Stimulated activated memory B cell treated with anti-CD40 and anti-IgM and Interleukin-4, amounts not matched to agents 10 μg/mL and 1 μg/mL and 100 μg/mL, for 72 hours (primary cell): ENCODE data around the gene GATA2.

Source experiments
- ATAC-seq: fragments of 150-1000 bp; cut with Tn5 transposase; 2 replicates; pipeline ENCODE4 v1.10.0; 2021
- H3K27ac Mint-ChIP-seq: one replicate; pipeline ENCODE4 v1.8.0; 2022; ENCODE audit warnings: mild to moderate bottlenecking, mixed read lengths
- H3K27me3 Mint-ChIP-seq: one replicate; pipeline ENCODE4 v1.8.0; 2022; ENCODE audit warnings: mixed read lengths
- H3K36me3 Mint-ChIP-seq: one replicate; pipeline ENCODE4 v1.8.0; 2022; ENCODE audit warnings: mixed read lengths
- H3K4me1 Mint-ChIP-seq: one replicate; pipeline ENCODE4 v1.8.0; 2022; ENCODE audit warnings: mixed read lengths
- H3K4me3 Mint-ChIP-seq: one replicate; pipeline ENCODE4 v1.8.0; 2022; ENCODE audit warnings: mild to moderate bottlenecking, moderate library complexity, mixed read lengths
- H3K9me3 Mint-ChIP-seq: one replicate; pipeline ENCODE4 v1.8.0; 2022; ENCODE audit warnings: mixed read lengths

Gene GATA2

DNA sequence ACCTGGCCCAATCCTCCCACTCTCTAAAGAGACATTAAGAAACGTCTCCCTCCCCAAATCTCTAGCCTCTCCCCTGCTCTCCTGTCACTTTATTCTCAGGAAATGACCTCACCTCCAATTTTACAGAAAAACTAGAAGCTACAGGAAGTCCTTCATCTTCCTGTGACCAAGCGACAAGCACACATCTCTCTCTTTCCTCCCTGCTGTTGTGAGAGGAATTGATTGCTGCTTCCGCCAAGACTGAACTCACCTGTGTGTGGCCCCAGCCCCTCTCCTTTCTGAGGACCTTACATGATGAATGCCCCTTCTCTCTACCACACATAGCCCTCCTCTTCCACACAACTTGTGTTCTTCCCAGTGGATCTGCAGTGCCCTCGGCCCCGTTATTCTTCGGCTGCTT, 44.5 kb downstream of the GATA2 start:
- Mint-ChIP-seq H3K9me3 (peaks cover 21% of the 10 kb centered on the region), H3K27ac (no peak overlapping the region), H3K4me3 (no peak overlapping the region), H3K36me3 (no peaks in the 10 kb centered on the region), H3K27me3 (peaks cover 30% of the 10 kb centered on the region), H3K4me1 (peaks cover 12% of the 10 kb centered on the region)
- ATAC-seq: no peak

DNA sequence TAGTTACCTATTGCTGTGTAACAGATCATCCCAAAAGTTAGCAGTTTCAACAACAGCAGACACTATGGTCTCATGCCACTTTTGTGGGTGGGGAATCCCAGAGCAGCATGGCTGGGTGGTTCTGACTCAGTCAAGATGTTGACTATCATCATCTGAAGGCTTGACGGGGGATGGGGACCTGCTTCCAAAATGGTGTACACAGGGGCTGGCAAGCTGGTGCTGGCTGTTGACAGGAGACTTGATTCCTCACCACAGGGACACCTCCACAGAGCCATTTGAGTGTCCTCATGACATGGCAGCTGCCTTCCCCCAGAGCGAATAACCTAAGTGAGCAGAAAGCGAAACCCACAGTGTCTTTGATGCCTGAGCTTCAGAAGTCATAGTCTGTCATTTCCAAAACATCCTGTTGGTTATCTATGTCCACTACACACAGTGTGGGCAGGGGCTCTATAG, 45.4 kb downstream of the GATA2 start:
- peaks cover 30% of the 10 kb centered on the region for H3K27me3 Mint-ChIP-seq
- peaks cover 12% of the 10 kb centered on the region for H3K4me1 Mint-ChIP-seq
- H3K36me3 Mint-ChIP-seq: no peaks in the 10 kb centered on the region
- no peak overlapping the region for H3K4me3 Mint-ChIP-seq
- no peak overlapping the region for H3K27ac Mint-ChIP-seq
- ATAC-seq: peak; percentile 57
- peaks cover 21% of the 10 kb centered on the region for H3K9me3 Mint-ChIP-seq

DNA sequence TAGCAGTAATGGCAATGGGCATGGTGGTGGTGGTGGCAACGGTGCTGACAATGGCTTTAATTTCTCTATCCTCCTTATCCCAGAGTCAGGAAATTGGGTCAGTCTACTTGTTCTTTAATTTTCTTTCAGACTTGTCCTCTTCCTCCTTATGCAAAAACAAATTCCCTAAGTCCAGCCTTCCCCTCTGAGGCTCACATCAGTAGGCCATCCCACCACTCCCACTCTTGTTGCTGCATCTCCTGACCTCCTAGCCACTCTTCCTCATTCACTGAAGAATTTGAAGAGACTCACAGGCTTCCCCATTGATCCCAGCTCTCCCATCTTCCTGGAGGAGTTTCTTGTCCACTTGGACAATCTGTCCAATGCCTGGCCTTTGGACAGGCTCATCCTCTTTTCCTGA, 46.2 kb downstream of the GATA2 start:
- Mint-ChIP-seq H3K4me3 (no peak overlapping the region), H3K4me1 (peaks cover 12% of the 10 kb centered on the region), H3K36me3 (no peaks in the 10 kb centered on the region), H3K9me3 (peaks cover 21% of the 10 kb centered on the region), H3K27ac (no peak overlapping the region), H3K27me3 (peaks cover 23% of the 10 kb centered on the region)
- no peak for ATAC-seq

DNA sequence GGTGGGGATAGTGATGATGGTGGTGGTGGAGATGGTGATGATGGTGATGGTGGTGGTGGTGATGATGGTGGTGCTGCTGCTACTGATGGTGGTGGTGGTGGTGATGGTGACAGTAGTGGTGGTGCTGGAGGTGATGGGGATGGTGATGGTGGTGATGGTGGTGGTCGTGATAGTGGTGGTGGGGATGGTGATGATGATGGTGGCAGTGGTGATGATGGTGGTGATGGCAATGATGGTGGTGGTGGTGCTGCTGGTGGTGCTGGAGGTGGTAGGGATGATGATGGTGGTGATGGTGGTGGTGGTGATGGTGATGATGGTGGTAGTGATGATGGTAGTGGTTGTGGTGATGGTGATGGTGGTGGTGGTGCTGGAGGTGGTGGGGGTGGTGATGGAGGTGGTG, 47.6 kb downstream of the GATA2 start:
- peaks cover 11% of the 10 kb centered on the region for H3K27me3 Mint-ChIP-seq
- peaks cover 12% of the 10 kb centered on the region for H3K4me1 Mint-ChIP-seq
- no peaks in the 10 kb centered on the region for H3K36me3 Mint-ChIP-seq
- H3K9me3 Mint-ChIP-seq: peaks cover 21% of the 10 kb centered on the region
- ATAC-seq: no peak
- no peak overlapping the region for H3K4me3 Mint-ChIP-seq
- no peak overlapping the region for H3K27ac Mint-ChIP-seq

DNA sequence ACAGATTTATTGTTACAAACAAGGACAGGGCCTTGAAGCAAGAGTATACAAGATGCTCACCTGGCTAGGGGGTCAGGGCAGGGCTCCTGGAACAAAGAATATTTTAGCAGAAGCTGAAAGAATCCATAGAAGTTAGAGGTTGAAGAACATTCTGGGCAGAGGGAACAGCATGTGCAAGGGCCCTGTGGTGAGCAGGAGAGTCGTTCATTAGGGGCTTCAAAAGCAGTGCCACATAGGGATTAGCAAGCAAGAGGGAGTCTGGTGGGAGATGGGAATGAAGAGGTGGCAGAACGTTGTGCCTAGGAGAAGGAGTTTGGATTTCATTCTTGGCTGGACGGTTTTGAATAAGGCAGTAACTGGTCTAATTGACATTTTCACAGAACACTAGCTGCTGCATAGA, 49.2 kb downstream of the GATA2 start:
- peaks cover 18% of the 10 kb centered on the region for H3K27me3 Mint-ChIP-seq
- ATAC-seq: no peak
- peaks cover 10% of the 10 kb centered on the region for H3K4me1 Mint-ChIP-seq
- no peaks in the 10 kb centered on the region for H3K36me3 Mint-ChIP-seq
- H3K27ac Mint-ChIP-seq: no peak overlapping the region
- no peak overlapping the region for H3K4me3 Mint-ChIP-seq
- peaks cover 24% of the 10 kb centered on the region for H3K9me3 Mint-ChIP-seq

DNA sequence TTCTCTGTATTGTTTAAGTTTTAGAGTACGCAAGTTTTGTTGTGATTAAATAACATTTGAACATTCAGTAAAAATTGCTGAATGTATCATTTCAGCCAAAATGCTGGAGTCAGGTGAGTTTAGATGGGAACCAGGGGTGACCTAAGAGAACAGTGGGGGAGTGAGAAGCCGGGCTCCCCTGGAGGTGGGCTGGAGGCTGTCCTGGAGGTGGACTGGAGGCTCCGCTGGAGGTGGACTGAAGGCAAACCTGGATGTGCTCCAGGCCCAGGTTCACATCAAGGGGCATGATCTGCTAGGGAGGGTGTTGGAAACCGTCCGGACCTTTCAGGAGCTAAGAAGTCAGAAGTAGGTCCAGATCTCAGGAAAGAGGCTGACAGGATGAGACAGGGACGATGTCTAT, 50.1 kb downstream of the GATA2 start:
- peaks cover 5% of the 10 kb centered on the region for H3K4me1 Mint-ChIP-seq
- peaks cover 24% of the 10 kb centered on the region for H3K27me3 Mint-ChIP-seq
- no peak overlapping the region for H3K27ac Mint-ChIP-seq
- H3K9me3 Mint-ChIP-seq: peaks cover 24% of the 10 kb centered on the region
- H3K36me3 Mint-ChIP-seq: no peaks in the 10 kb centered on the region
- H3K4me3 Mint-ChIP-seq: no peak overlapping the region
- no peak for ATAC-seq

DNA sequence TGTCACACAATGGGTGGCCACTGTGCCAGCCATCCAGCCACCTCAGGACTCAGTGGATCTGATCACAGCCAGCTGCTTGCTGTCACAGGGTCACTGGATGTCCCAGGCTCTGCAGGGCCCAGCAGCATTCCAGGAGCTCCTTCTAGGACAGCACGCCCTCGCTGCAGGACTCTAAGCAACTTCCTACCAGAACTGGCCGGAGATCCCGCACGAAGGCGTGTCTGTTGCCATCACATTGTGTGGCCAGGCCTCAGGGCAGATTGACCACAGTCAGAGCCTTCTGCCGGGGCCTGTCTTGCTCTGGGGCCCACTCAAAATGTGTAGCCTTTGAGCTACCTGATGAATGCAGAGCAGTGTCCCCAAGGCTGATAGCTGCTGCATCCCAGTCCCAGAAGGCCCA, 50.9 kb downstream of the GATA2 start:
- H3K4me3 Mint-ChIP-seq: no peak overlapping the region
- peaks cover 21% of the 10 kb centered on the region for H3K9me3 Mint-ChIP-seq
- H3K27ac Mint-ChIP-seq: no peak overlapping the region
- H3K27me3 Mint-ChIP-seq: peaks cover 24% of the 10 kb centered on the region
- no peaks in the 10 kb centered on the region for H3K36me3 Mint-ChIP-seq
- peaks cover under 1% of the 10 kb centered on the region for H3K4me1 Mint-ChIP-seq
- ATAC-seq: no peak

DNA sequence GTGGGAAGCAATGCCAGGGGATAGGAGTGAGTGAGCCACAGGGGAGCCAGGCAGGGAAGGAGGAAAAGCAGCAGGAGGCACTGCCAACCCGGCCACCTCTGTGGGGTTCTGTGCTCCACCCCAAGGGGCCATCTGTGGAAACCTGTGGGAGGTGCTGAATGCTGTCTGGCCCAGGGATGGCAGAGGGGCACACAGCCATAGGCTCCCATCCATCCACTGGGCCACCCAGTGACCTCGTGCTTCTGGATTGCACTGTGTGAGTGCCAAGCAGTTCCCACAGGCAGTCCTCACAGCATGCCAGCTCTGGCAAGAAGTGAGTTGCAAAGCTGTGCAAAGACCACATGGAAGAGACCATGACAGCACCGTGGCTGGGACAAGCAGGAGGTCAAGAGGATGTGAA, 53.8 kb downstream of the GATA2 start:
- ATAC-seq: no peak
- Mint-ChIP-seq H3K27me3 (peaks cover 24% of the 10 kb centered on the region), H3K4me1 (no peaks in the 10 kb centered on the region), H3K4me3 (no peak overlapping the region), H3K9me3 (peaks cover 3% of the 10 kb centered on the region), H3K27ac (no peak overlapping the region), H3K36me3 (no peaks in the 10 kb centered on the region)

DNA sequence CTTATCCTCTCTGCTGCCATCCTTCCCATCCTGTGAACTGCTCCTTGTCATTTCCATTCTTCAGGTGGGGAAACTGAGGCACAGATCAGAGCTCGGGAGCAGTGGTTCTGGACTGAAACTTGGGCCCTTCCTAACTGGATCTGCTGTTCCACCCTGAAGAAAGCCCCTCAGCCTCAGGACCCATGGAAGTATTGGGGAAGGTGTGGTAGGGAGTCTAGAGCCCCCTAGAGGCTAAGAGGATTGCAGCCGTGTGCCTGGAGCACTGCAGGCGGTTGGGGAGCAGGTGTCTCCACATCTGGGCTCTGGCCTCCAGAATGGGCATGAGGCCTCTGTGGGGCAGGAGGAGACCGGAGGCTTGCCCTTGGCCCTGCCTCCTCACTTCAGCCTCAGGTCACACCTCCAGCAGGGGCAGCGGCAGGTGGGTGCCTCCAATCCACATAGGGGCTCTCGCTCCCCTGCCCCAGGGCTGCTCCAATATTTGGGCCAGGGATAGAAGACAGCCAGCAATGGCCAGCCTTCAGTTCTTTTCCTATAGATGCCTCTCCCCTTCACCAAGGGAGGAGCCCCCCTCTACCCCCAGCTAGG, 54.4 kb downstream of the GATA2 start:
- H3K4me1 Mint-ChIP-seq: no peaks in the 10 kb centered on the region
- H3K36me3 Mint-ChIP-seq: no peaks in the 10 kb centered on the region
- H3K4me3 Mint-ChIP-seq: no peak overlapping the region
- peaks cover 29% of the 10 kb centered on the region for H3K27me3 Mint-ChIP-seq
- no peak overlapping the region for H3K27ac Mint-ChIP-seq
- H3K9me3 Mint-ChIP-seq: peaks cover 3% of the 10 kb centered on the region
- ATAC-seq: no peak

DNA sequence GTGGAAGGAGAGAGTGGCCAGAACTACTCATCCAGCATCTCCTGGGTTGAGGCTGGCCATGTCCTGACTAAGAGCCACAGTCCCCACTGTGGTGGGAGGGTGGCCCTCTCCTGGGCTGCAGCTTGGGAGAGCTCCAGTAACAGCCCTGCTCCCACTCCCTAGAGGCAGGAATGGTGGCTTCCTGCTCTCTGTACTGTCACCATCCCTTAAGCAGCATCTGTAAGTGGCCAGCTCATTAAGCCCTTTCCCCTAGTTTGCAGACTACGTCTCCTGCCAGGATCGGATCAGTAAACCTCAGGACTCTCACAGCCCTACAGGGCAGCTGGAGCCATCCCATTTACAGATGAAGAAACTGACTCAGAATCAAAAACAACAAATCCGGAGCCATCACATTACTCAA, 56.8 kb downstream of the GATA2 start:
- Mint-ChIP-seq H3K27ac (no peak overlapping the region), H3K4me3 (no peak overlapping the region), H3K27me3 (peaks cover 48% of the 10 kb centered on the region), H3K9me3 (peaks cover 3% of the 10 kb centered on the region), H3K4me1 (peaks cover 12% of the 10 kb centered on the region), H3K36me3 (peaks cover 6% of the 10 kb centered on the region)
- no peak for ATAC-seq

DNA sequence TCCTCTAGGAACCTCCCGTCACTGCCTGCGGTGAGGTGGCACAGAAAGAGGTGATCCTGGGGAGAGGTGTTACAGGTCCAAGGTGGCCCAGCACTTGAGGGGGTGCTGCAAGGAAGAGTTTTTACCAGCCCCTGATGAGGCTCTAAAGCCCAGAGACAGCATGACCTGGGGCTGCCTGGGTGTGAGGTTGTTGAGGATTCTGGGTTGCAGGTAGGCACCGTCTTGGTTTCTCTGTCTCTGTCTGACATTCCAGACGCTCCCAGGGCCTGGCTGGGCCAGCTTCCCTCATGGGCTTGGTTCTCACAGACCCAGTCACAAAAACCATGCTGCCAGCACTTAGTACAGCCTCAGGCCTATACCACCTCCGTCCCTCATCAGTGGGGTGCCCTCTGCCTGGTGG, 57.4 kb downstream of the GATA2 start:
- H3K36me3 Mint-ChIP-seq: peaks cover 6% of the 10 kb centered on the region
- H3K27ac Mint-ChIP-seq: no peak overlapping the region
- H3K27me3 Mint-ChIP-seq: peaks cover 55% of the 10 kb centered on the region

DNA sequence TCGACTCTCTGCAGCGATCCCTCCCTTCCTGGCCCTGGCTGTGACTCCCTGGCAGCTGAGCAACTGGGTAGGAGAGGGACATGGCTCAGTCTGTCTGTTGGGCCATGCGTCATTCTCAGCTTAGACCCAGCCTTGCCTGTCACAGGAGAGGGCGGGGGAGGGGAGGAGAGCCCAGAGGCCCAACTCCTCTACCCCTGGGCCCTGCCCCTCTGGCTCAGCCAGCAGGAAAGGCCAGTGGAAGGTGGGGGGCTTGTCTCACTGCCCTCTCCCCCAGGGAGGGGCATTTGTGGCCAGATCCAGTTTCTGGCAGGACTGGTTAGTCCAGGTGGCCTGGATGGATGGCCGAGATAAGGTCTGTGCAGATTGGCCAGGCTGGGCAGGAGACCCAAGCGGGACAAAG, 57.9 kb downstream of the GATA2 start:
- no peak overlapping the region for H3K27ac Mint-ChIP-seq

More for the DNA sequence above, 57.4 kb downstream of the GATA2 start:
- no peak for ATAC-seq
- no peak overlapping the region for H3K4me3 Mint-ChIP-seq
- peaks cover 12% of the 10 kb centered on the region for H3K4me1 Mint-ChIP-seq
- peaks cover 3% of the 10 kb centered on the region for H3K9me3 Mint-ChIP-seq

DNA sequence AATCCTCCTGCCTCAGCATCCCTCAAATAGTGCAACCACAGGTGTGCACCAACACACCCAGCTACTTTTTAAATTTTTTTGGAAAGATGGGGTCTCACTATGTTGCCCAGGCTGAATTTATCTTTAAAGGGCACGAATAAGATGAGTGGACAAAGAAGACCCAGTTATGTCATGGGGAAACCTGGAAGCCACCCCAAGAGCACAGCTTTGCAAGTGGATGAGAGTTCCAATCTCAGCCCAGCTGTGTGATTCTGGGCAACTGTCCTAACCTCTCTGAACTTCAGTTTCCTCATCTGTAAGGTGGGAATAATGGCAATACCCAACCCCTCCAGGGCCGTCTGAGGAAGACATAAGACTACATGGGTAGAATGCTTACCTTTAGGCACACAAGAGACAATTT, 58.5 kb downstream of the GATA2 start:
- no peak overlapping the region for H3K4me3 Mint-ChIP-seq
- no peak for ATAC-seq
- H3K27ac Mint-ChIP-seq: no peak overlapping the region
- peaks cover 55% of the 10 kb centered on the region for H3K27me3 Mint-ChIP-seq
- H3K9me3 Mint-ChIP-seq: peaks cover 3% of the 10 kb centered on the region
- H3K4me1 Mint-ChIP-seq: peaks cover 12% of the 10 kb centered on the region
- peaks cover 6% of the 10 kb centered on the region for H3K36me3 Mint-ChIP-seq

More for the DNA sequence above, 57.9 kb downstream of the GATA2 start:
- peaks cover 12% of the 10 kb centered on the region for H3K4me1 Mint-ChIP-seq
- H3K9me3 Mint-ChIP-seq: peaks cover 3% of the 10 kb centered on the region
- no peak overlapping the region for H3K4me3 Mint-ChIP-seq
- peaks cover 55% of the 10 kb centered on the region for H3K27me3 Mint-ChIP-seq
- peaks cover 6% of the 10 kb centered on the region for H3K36me3 Mint-ChIP-seq
- ATAC-seq: no peak

DNA sequence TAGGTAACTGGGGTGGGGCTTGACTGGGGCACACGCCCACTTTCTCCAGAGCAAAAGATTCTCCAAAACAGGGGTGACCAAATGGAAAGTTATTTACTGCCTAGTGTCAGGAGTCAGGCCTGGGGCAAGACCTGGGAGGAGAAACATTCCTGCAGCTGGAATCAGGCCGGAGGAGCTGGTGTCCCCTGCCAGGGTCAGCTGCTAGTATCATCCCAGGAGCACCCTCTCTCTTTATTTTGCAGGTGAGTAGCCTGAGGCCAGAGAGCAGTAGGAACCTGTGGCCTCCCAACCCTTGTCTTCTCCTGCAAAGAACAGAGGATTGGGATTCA, 59.2 kb downstream of the GATA2 start:
- H3K27ac Mint-ChIP-seq: no peak overlapping the region
- no peaks in the 10 kb centered on the region for H3K9me3 Mint-ChIP-seq
- no peak overlapping the region for H3K4me3 Mint-ChIP-seq
- peaks cover 51% of the 10 kb centered on the region for H3K27me3 Mint-ChIP-seq
- peaks cover 6% of the 10 kb centered on the region for H3K36me3 Mint-ChIP-seq
- peaks cover 12% of the 10 kb centered on the region for H3K4me1 Mint-ChIP-seq
- ATAC-seq: no peak

DNA sequence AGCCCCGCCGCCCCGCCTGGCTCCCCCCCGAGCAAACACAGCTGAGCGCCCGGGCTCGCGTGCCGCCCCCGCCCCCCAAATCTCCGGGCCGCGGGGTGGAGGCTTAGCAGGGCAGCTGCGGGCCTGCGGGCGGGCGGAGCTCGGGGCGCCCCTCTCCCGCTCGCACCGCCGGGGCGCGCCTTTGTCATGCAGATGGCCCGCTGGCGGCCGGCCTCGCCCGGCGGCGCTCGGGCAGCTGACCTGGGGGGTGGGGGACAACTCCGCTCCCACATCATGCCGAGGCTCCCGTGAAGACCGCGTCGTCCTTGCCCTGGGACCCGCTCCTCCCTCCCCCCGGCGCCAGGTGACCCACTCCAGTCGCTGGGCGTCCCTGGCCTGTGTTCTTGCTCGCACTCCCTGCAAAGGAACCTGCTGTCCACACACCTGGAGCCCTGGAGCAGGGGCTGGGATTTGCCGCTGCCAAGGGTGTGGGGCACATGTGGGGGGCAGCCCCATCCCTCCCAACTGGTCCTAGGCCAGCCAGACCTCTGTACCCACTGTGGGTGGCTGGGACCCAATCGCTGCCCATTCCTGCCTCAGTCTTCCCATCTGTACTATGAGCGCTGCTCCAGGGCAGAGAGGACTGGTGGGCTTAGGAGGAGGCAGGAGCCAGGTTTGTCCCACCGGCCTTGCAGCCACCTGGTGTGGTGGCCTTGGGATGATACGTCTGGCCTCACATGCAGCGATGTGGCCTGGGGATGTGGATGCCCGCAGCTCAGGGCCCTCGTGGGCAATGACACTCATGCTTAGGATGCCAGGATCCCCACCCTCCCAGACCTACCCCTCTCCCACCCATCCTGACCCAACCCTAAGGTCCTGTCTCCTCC, 59.8 kb downstream of the GATA2 start:
- ATAC-seq: no peak
- H3K4me3 Mint-ChIP-seq: no peak overlapping the region
- peaks cover 51% of the 10 kb centered on the region for H3K27me3 Mint-ChIP-seq
- no peaks in the 10 kb centered on the region for H3K9me3 Mint-ChIP-seq
- H3K4me1 Mint-ChIP-seq: peaks cover 12% of the 10 kb centered on the region
- no peak overlapping the region for H3K27ac Mint-ChIP-seq
- peaks cover 6% of the 10 kb centered on the region for H3K36me3 Mint-ChIP-seq

DNA sequence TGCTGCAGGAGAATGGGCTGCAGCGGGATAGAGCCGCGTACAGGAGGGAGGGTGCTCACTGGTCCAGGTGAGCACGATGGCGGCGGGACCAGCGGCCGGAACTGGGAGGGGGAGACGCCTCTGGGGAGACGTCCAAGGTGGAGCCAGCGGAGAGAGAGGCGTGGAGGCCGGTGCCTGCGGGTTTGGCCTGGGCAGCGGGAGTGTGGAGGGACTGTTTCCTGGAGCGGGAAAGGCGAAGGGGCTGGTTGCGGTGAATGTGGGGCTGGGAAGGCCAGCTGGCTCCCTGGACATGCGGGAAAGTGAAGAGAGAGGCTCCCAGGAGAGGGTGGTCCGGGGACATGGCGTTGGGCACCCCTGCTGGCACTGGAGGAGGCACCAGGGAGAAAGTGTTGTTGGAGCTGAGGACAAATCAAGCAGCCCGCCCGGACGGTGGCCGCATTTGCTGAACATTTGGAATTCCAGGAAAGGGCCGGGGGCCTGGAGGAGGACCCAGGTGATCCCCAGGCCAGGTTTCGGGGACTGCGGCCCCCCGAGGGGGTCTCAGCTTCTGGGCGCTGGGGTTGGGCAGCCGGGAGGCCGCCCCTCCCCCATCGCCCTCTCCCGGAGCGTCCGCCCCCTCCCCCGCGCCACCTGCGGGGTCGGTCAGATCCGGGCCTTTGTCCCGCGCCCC, 60.6 kb downstream of the GATA2 start:
- Mint-ChIP-seq H3K4me1 (peaks cover 12% of the 10 kb centered on the region), H3K9me3 (no peaks in the 10 kb centered on the region), H3K36me3 (peaks cover 6% of the 10 kb centered on the region), H3K27me3 (peaks cover 59% of the 10 kb centered on the region), H3K27ac (no peak overlapping the region), H3K4me3 (peak overlapping the region; percentile 26)
- ATAC-seq: no peak
